Measurements from ENCODE around the gene PSMG3.
"Not testable (repeated sequence)": the region's sequence is repeated elsewhere in the genome, so short reads cannot be mapped to it uniquely, and the experiment has no call there.

PSMG3 gene

GRCh38 chr7:1585142-1585981 lies 15.5 kb upstream of the PSMG3 start:
- no peak for DNase-seq (ENCODE audit: low read depth in 1 of 2, low spot score in 1 of 2)
- in situ Hi-C loops (cut with HindIII; ENCODE audit: low pct_unique_long_range_greater_than_20kb, low sequenced_read_pairs): no loop called here
- no peak for TF ChIP-seq JUND (IDR thresholded peaks at IDR 0.05; ENCODE audit: low read depth)

- TF ChIP-seq JUND (IDR thresholded peaks at IDR 0.05; ENCODE audit: low read depth): no peak
- in situ Hi-C loops (cut with HindIII; ENCODE audit: low pct_unique_long_range_greater_than_20kb, low sequenced_read_pairs): no loop called here
- no peak for DNase-seq (ENCODE audit: low read depth in 1 of 2, low spot score in 1 of 2)
Observed at GRCh38 chr7:1584700-1585099, 14.9 kb upstream of the PSMG3 start.

DNA sequence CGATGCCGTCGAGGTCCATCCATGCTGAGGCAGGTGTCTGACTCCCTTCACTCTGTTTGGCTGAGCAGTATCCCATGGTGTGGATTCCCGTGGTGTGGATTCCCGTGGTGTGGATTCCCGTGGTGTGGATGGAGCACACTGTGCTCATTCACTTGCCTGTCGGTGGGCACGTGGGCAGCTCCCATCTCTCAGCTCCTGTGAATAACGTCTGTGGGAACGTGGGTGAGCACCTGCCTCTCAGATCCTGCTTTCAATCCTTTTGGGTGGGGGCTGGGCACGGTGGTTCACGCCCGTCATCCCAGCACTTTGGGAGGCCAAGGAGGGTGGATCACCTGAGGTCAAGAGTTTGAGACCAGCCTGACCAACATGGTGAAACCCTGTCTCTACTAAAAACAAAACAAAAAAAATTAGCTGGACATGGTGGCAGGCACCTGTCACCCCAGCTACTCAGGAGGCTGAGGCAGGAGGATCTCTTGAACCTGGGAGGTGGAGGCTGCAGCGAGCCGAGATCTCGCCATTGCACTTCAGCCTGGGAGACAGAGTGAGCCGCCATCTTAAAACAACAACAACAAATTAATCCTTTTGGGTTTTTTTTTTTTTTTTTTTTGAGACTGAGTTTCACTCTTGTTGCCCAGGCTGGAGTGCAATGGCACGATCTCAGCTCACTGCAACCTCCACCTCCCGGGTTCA lies 13.6 kb upstream of the PSMG3 start:
- in situ Hi-C loops (cut with HindIII; ENCODE audit: low pct_unique_long_range_greater_than_20kb, low sequenced_read_pairs); DNase-seq (ENCODE audit: low read depth in 1 of 2, low spot score in 1 of 2): not testable (repeated sequence)

DNA sequence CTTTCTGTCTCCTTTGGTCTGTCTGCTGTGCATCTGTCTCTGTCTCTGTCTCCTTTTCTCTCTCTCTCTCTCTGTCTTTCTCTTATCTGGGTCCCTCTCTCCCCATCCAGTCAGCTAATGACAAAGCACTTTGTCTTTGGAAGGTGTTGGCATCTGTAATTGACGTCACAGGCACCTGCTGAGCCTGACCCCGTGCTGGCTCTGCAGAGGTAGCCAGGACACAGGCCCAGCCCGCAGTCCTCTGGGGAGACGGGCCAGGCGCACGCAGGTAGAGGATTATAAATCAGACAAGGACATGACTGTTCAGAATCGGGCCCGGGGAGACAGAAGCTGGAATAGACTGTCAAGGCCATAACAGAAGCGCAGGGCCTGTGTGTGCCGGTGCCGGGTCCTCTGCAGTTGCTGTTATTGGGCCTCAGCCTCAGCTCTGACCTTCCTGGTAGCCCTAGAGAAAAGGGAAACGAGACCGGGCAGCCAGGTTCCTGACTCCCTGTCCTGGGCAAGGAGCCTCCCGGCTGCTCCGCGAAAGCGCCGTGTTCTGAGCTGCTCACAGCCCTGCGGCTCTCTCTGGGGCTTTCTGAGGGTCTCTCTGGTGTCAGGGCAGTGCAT lies 10.7 kb upstream of the PSMG3 start:
- in situ Hi-C loops (cut with HindIII; ENCODE audit: low pct_unique_long_range_greater_than_20kb, low sequenced_read_pairs): no loop called here
- TF ChIP-seq JUND (IDR thresholded peaks at IDR 0.05; ENCODE audit: low read depth): no peak
- no peak for DNase-seq (ENCODE audit: low read depth in 1 of 2, low spot score in 1 of 2)

DNA sequence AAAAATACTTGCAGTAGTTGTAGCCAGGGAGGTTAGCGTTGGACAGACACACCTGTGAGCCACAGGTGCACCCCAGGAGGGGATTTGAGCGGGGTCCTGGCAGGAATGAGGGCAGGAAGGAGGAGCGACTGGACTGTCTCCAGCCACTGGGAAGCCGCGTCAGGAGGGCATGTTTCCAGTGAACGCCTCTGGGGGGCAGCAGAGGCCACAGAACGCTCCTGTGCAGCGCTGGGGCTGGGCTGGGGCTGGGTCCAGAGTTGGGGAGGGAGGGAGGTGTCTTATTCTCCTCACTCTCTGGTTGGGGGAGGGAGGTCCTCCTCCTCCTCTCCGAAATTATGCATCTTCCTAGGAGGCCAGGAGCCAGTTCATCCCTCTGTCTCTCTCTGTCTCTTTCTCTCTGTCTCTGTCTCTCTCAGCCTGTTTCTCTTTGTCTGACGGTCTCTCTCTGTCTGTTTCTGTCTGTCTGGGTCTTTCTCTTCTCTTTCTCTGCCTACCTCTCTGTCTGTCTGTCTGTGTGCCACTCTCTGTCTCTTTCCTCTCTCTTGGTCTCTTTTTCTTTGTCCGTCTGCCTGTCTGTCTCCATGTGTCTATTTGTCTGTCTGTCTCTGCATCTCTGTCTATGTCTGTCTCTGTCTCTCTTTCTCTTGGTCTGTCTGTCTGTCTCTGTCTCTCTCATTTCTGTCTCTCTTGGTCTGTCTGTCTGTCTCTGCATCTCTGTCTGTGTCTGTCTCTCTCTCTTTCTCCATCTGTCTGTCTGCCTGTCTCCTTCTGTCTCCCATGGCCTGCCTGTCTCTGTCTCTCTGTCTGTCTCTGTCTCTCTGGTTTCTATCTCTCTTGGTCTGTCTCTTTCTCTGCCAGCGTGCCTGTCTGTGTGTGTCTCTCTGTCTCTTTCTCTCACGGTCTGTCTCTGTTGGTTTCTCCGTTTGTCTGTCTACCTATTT lies 9.9 kb upstream of the PSMG3 start:
- in situ Hi-C loops (cut with HindIII; ENCODE audit: low pct_unique_long_range_greater_than_20kb, low sequenced_read_pairs): no loop called here
- TF ChIP-seq JUND (IDR thresholded peaks at IDR 0.05; ENCODE audit: low read depth): no peak
- peak; percentile 78 to 81 for DNase-seq (ENCODE audit: low read depth in 1 of 2, low spot score in 1 of 2)

GRCh38 chr7:1578513-1578912 lies 8.7 kb upstream of the PSMG3 start:
- no peak for DNase-seq (ENCODE audit: low read depth in 1 of 2, low spot score in 1 of 2)
- TF ChIP-seq JUND (IDR thresholded peaks at IDR 0.05; ENCODE audit: low read depth): no peak
- in situ Hi-C loops (cut with HindIII; ENCODE audit: low pct_unique_long_range_greater_than_20kb, low sequenced_read_pairs): no loop called here

DNA sequence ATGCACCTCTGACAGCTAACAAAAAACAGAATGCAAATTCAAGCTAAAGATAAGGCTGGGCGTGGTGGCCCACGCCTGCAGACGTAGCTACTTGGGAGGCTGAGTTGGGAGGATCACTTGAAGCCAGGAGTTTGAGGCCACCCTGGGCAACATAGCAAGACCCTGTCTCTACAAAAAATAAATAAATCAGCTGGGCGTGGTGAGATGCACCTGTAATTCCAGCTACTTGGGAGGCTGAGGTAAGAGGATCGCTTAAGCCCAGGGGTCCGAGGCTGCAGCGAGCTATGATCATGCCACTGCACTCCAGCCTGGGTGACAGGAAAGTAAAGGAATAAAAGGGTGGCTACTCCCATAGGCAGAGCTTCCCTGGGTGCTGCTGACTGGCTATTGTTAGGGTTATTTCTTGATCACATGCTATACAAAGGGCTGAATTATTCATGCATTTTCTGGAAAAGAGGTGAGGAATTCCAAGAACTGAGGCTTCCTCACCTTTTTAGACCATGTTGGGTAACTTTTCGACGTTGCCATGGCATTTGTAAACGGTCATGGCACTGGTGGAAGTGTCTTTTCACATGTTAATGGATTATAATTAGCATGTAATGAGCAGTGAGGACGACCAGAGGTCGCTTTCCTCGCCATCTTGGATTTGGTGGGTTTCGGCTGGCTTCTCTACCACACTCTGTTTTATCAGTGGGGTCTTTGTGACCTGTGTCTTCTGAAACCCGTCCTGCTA lies 6.9 kb upstream of the PSMG3 start:
- no peak for TF ChIP-seq JUND (IDR thresholded peaks at IDR 0.05; ENCODE audit: low read depth)
- in situ Hi-C loops (cut with HindIII; ENCODE audit: low pct_unique_long_range_greater_than_20kb, low sequenced_read_pairs): no loop called here
- no peak for DNase-seq (ENCODE audit: low read depth in 1 of 2, low spot score in 1 of 2)

- in situ Hi-C loops (cut with HindIII; ENCODE audit: low pct_unique_long_range_greater_than_20kb, low sequenced_read_pairs): no loop called here
- no peak for TF ChIP-seq JUND (IDR thresholded peaks at IDR 0.05; ENCODE audit: low read depth)
- no peak for DNase-seq (ENCODE audit: low read depth in 1 of 2, low spot score in 1 of 2)
Observed at GRCh38 chr7:1575809-1576208, 6.0 kb upstream of the PSMG3 start.

GRCh38 chr7:1572111-1572822 lies 2.4 kb upstream of the PSMG3 start:
- no peak for TF ChIP-seq JUND (IDR thresholded peaks at IDR 0.05; ENCODE audit: low read depth)
- in situ Hi-C loops (cut with HindIII; ENCODE audit: low pct_unique_long_range_greater_than_20kb, low sequenced_read_pairs): no loop called here
- DNase-seq (ENCODE audit: low read depth in 1 of 2, low spot score in 1 of 2): no peak

GRCh38 chr7:1569440-1569832 lies 396 bp downstream of the PSMG3 start:
- in situ Hi-C loops (cut with HindIII; ENCODE audit: low pct_unique_long_range_greater_than_20kb, low sequenced_read_pairs): no loop called here
- TF ChIP-seq JUND (IDR thresholded peaks at IDR 0.05; ENCODE audit: low read depth): no peak
- no peak for DNase-seq (ENCODE audit: low read depth in 1 of 2, low spot score in 1 of 2)

- in situ Hi-C loops (cut with HindIII; ENCODE audit: low pct_unique_long_range_greater_than_20kb, low sequenced_read_pairs): no loop called here
- DNase-seq (ENCODE audit: low read depth in 1 of 2, low spot score in 1 of 2): peak in 1 of 2 experiments; percentile 64
- no peak for TF ChIP-seq JUND (IDR thresholded peaks at IDR 0.05; ENCODE audit: low read depth)
Observed at GRCh38 chr7:1569016-1569415, 816 bp downstream of the PSMG3 start.
